Uterus (tissue), 2 donors: ENCODE measurements around the gene KRTAP10-5.

Experiments used
- POLR2A ChIP-seq, 2 donors: fragments of 450-650 bp; IDR thresholded peaks; one replicate each; pipeline ENCODE4 v1.6.1; 2016; ENCODE audit warnings: antibody characterized with exemption in 2 of 2, mild to moderate bottlenecking in 1 of 2, moderate library complexity in 1 of 2
- TF ChIP-seq, protein P1 (sequence below), 4 experiments: fragments of 200-600 bp in 2 of 4; fragments of 450-650 bp in 2 of 4; sonication (generic) in 2 of 4; IDR thresholded peaks; one replicate each; pipeline ENCODE4 v1.5.1; 2016 to 2019; ENCODE audit warnings: antibody characterized with exemption in 4 of 4, mild to moderate bottlenecking in 2 of 4, moderate library complexity in 1 of 4

DNA sequence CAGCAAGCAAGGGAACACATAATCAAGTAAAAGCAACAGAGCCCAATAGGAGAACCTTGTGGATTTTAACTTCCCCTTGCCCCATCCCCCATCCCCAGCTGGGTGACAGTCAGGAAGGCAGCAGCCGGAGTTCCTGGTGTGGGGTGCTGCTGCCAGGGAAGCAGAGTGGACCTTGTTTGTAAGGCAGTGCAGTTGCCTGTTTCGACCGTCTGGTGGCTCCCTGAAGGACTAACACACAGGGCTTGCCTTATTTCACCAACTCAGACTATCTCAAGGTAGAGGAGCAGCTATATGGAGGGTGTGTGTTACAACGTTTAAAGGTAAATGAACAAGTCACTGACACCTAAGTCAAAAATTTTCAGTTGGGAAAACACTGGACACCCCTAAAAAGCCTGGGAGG, 38.1 kb upstream of the KRTAP10-5 start:
- TF ChIP-seq, protein P1, sequence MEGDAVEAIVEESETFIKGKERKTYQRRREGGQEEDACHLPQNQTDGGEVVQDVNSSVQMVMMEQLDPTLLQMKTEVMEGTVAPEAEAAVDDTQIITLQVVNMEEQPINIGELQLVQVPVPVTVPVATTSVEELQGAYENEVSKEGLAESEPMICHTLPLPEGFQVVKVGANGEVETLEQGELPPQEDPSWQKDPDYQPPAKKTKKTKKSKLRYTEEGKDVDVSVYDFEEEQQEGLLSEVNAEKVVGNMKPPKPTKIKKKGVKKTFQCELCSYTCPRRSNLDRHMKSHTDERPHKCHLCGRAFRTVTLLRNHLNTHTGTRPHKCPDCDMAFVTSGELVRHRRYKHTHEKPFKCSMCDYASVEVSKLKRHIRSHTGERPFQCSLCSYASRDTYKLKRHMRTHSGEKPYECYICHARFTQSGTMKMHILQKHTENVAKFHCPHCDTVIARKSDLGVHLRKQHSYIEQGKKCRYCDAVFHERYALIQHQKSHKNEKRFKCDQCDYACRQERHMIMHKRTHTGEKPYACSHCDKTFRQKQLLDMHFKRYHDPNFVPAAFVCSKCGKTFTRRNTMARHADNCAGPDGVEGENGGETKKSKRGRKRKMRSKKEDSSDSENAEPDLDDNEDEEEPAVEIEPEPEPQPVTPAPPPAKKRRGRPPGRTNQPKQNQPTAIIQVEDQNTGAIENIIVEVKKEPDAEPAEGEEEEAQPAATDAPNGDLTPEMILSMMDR (IDR thresholded peaks at IDR 0.05): no peak
- no peak for TF ChIP-seq POLR2A (IDR thresholded peaks at IDR 0.05)
